ENCODE data around the gene PLEKHM3.

The PLEKHM3 gene

GRCh38 chr2:208069186-208069585 is 43.9 kb upstream of the PLEKHM3 start:
- Histone ChIP-seq H2BK12ac (ENCODE audit: low read length in 2 of 2) (no peak overlapping the region), H3K9me3 (ENCODE audit: control insufficient read depth, low read length) (no peaks in the 10 kb centered on the region), H4K8ac (ENCODE audit: low read length) (no peak overlapping the region), H3K4me2 (ENCODE audit: low read length, poor library complexity, severe bottlenecking) (no peak overlapping the region), H2AFZ (ENCODE audit: low read depth, low read length) (no peak overlapping the region), H3K14ac (ENCODE audit: low read length in 2 of 2) (no peak overlapping the region), H2BK5ac (ENCODE audit: low read depth, low read length, poor library complexity, severe bottlenecking) (no peak overlapping the region), H2BK15ac (ENCODE audit: low read depth, poor library complexity, severe bottlenecking) (no peak overlapping the region), H3K27ac (ENCODE audit: low read length, poor library complexity, severe bottlenecking) (no peak overlapping the region), H3K4ac (ENCODE audit: low read depth in 1 of 2, low read length in 2 of 2) (no peak overlapping the region), H3K18ac (ENCODE audit: low read depth in 1 of 2, low read length in 2 of 2) (no peak overlapping the region), H3K4me3 (ENCODE audit: insufficient read depth in 1 of 2, low read depth in 1 of 2, low read length in 2 of 2) (no peak overlapping the region), H2BK120ac (ENCODE audit: low read depth, low read length) (no peak overlapping the region), H3K4me1 (ENCODE audit: control insufficient read depth, insufficient read depth, low read depth, low read length) (peaks cover 2% of the 10 kb centered on the region), H3K79me1 (replicated peaks; ENCODE audit: low read length, poor library complexity, severe bottlenecking) (no peaks in the 10 kb centered on the region), H3K23ac (ENCODE audit: low read length in 2 of 2) (no peak overlapping the region), H3K9ac (ENCODE audit: low read length) (no peak overlapping the region), H3K27me3 (ENCODE audit: control insufficient read depth in 1 of 2, insufficient read depth in 1 of 2, low read length in 2 of 2) (peaks cover 0 to 5% of the 10 kb centered on the region in 2 experiments), H2AK5ac (ENCODE audit: low read length, severe bottlenecking) (no peak overlapping the region), H4K91ac (ENCODE audit: low read length) (no peak overlapping the region), H3K36me3 (ENCODE audit: control insufficient read depth in 1 of 2, insufficient read depth in 2 of 2, low read depth in 1 of 2, low read length in 2 of 2) (no peaks in the 10 kb centered on the region)
- WGBS, result 84% methylated on average over 3 of the region's 4 CpGs
- no peak for DNase-seq

DNA sequence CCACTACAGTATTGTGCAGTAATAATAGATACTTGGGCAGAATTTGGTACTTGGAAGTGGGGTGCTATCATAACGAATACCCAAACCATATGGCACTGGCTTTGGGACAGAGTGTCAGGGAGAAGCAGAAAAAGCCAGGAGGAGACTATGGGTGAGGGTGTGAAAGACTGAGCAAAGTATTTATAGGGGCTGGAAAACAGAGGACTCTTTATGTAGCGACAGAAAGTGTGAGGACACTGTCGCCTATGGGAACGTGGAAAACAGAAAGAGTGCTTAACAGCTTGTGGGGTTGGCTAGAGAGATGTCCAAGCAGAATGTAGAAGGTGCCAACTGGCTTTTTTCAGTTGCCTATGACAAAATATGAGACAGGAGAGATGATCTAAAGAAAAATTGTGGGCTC is 40.7 kb upstream of the PLEKHM3 start:
- no peak for DNase-seq
- no peak overlapping the region for H3K4ac ChIP-seq (ENCODE audit: low read depth in 1 of 2, low read length in 2 of 2)
- H3K36me3 ChIP-seq (ENCODE audit: control insufficient read depth in 1 of 2, insufficient read depth in 2 of 2, low read depth in 1 of 2, low read length in 2 of 2), result no peaks in the 10 kb centered on the region
- H3K4me3 ChIP-seq (ENCODE audit: insufficient read depth in 1 of 2, low read depth in 1 of 2, low read length in 2 of 2), result no peak overlapping the region
- no peak overlapping the region for H2AFZ ChIP-seq (ENCODE audit: low read depth, low read length)
- no peaks in the 10 kb centered on the region for H3K79me1 ChIP-seq (replicated peaks; ENCODE audit: low read length, poor library complexity, severe bottlenecking)
- H3K18ac ChIP-seq (ENCODE audit: low read depth in 1 of 2, low read length in 2 of 2), result no peak overlapping the region
- H3K4me2 ChIP-seq (ENCODE audit: low read length, poor library complexity, severe bottlenecking), result no peak overlapping the region
- no peak overlapping the region for H2BK5ac ChIP-seq (ENCODE audit: low read depth, low read length, poor library complexity, severe bottlenecking)
- no peak overlapping the region for H2AK5ac ChIP-seq (ENCODE audit: low read length, severe bottlenecking)
- H3K27ac ChIP-seq (ENCODE audit: low read length, poor library complexity, severe bottlenecking), result no peak overlapping the region
- no peak overlapping the region for H4K91ac ChIP-seq (ENCODE audit: low read length)
- H3K23ac ChIP-seq (ENCODE audit: low read length in 2 of 2), result no peak overlapping the region
- no peak overlapping the region for H2BK120ac ChIP-seq (ENCODE audit: low read depth, low read length)
- no peak overlapping the region for H3K14ac ChIP-seq (ENCODE audit: low read length in 2 of 2)
- no peak overlapping the region for H4K8ac ChIP-seq (ENCODE audit: low read length)
- peaks cover 5 to 7% of the 10 kb centered on the region in 2 experiments for H3K27me3 ChIP-seq (ENCODE audit: control insufficient read depth in 1 of 2, insufficient read depth in 1 of 2, low read length in 2 of 2)
- no peak overlapping the region for H2BK12ac ChIP-seq (ENCODE audit: low read length in 2 of 2)
- H3K9ac ChIP-seq (ENCODE audit: low read length), result no peak overlapping the region
- no peak overlapping the region for H2BK15ac ChIP-seq (ENCODE audit: low read depth, poor library complexity, severe bottlenecking)
- peaks cover 4% of the 10 kb centered on the region for H3K4me1 ChIP-seq (ENCODE audit: control insufficient read depth, insufficient read depth, low read depth, low read length)
- 91% methylated on average over 4 of the region's 4 CpGs for WGBS
- no peaks in the 10 kb centered on the region for H3K9me3 ChIP-seq (ENCODE audit: control insufficient read depth, low read length)

DNA sequence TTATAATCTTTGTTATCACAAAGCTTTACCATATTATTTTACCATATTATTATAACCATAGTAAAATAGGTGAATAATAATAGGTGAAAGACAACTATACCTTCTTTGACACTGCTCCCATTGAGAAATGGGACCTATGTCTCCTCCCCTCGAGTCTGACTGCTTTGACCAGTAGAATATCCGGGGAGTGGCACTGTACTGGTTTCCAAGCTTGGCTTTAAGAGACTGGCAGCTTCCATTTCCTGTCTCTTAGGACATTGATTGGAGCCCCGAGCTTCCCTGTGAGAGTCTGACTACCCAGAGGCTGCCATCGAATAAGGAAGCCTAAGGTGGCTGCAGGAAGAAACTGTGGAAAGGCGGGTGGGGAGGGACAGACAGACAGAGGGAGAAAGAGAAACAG is 40.1 kb upstream of the PLEKHM3 start:
- H3K79me1 ChIP-seq (replicated peaks; ENCODE audit: low read length, poor library complexity, severe bottlenecking), result no peaks in the 10 kb centered on the region
- H3K9ac ChIP-seq (ENCODE audit: low read length), result no peak overlapping the region
- H4K8ac ChIP-seq (ENCODE audit: low read length), result no peak overlapping the region
- H3K9me3 ChIP-seq (ENCODE audit: control insufficient read depth, low read length), result no peaks in the 10 kb centered on the region
- no peak overlapping the region for H3K14ac ChIP-seq (ENCODE audit: low read length in 2 of 2)
- no peak overlapping the region for H3K23ac ChIP-seq (ENCODE audit: low read length in 2 of 2)
- H3K27ac ChIP-seq (ENCODE audit: low read length, poor library complexity, severe bottlenecking), result no peak overlapping the region
- H2BK15ac ChIP-seq (ENCODE audit: low read depth, poor library complexity, severe bottlenecking), result no peak overlapping the region
- H3K27me3 ChIP-seq (ENCODE audit: control insufficient read depth in 1 of 2, insufficient read depth in 1 of 2, low read length in 2 of 2), result peaks cover 5 to 9% of the 10 kb centered on the region in 2 experiments
- no peak overlapping the region for H2BK120ac ChIP-seq (ENCODE audit: low read depth, low read length)
- no peak overlapping the region for H2AK5ac ChIP-seq (ENCODE audit: low read length, severe bottlenecking)
- H3K4me2 ChIP-seq (ENCODE audit: low read length, poor library complexity, severe bottlenecking), result no peak overlapping the region
- H3K36me3 ChIP-seq (ENCODE audit: control insufficient read depth in 1 of 2, insufficient read depth in 2 of 2, low read depth in 1 of 2, low read length in 2 of 2), result no peaks in the 10 kb centered on the region
- H3K4ac ChIP-seq (ENCODE audit: low read depth in 1 of 2, low read length in 2 of 2), result no peak overlapping the region
- no peak overlapping the region for H4K91ac ChIP-seq (ENCODE audit: low read length)
- no peak for DNase-seq
- 95% methylated on average over 5 of the region's 5 CpGs for WGBS
- no peak overlapping the region for H3K18ac ChIP-seq (ENCODE audit: low read depth in 1 of 2, low read length in 2 of 2)
- H2BK5ac ChIP-seq (ENCODE audit: low read depth, low read length, poor library complexity, severe bottlenecking), result no peak overlapping the region
- no peak overlapping the region for H2AFZ ChIP-seq (ENCODE audit: low read depth, low read length)
- no peak overlapping the region for H2BK12ac ChIP-seq (ENCODE audit: low read length in 2 of 2)
- H3K4me1 ChIP-seq (ENCODE audit: control insufficient read depth, insufficient read depth, low read depth, low read length), result peaks cover 4% of the 10 kb centered on the region
- H3K4me3 ChIP-seq (ENCODE audit: insufficient read depth in 1 of 2, low read depth in 1 of 2, low read length in 2 of 2), result no peak overlapping the region

DNA sequence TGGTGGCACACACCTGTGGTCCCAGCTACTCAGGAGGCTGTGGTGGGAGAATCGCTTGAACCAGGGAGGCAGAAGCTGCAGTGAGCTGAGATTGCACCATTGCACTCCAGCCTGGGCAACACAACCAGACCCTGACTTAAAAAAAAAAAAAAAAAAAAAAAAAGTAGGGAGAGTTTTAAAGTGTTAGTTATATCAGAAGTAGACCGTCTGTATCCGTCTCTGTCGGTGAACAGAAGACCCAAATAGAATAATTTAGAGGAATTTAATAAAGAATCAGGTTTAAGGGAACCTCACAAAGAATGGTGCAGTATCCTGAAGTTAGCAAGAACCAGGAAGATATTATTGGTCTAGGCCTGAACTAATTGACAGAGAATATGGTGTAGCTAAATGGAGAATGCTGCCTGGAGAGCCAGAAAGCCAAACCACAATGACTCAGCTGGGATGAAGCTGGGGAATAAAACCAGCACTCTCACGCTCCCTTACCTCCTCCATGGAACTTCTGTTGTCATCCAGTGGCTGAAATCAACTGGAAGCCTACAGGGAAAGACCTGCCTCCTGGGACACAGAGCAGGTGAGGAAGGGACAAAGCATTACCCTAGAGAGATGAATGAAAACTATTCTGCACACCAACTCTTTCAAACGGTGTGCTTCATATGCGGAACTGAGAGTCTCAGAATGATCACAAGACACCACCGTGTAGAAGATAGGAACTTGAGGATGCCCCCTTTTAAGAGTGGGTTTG is 39.1 kb upstream of the PLEKHM3 start:
- H2BK15ac ChIP-seq (ENCODE audit: low read depth, poor library complexity, severe bottlenecking), result no peak overlapping the region
- DNase-seq, result peak; percentile 90
- H4K8ac ChIP-seq (ENCODE audit: low read length), result peak overlapping the region; percentile 19
- peak overlapping the region in 1 of 2 experiments; percentile 52 for H3K18ac ChIP-seq (ENCODE audit: low read depth in 1 of 2, low read length in 2 of 2)
- H3K4me2 ChIP-seq (ENCODE audit: low read length, poor library complexity, severe bottlenecking), result no peak overlapping the region
- no peak overlapping the region for H2BK120ac ChIP-seq (ENCODE audit: low read depth, low read length)
- peak overlapping the region; percentile 64 for H3K27ac ChIP-seq (ENCODE audit: low read length, poor library complexity, severe bottlenecking)
- H3K36me3 ChIP-seq (ENCODE audit: control insufficient read depth in 1 of 2, insufficient read depth in 2 of 2, low read depth in 1 of 2, low read length in 2 of 2), result no peaks in the 10 kb centered on the region
- H2AK5ac ChIP-seq (ENCODE audit: low read length, severe bottlenecking), result no peak overlapping the region
- H3K79me1 ChIP-seq (replicated peaks; ENCODE audit: low read length, poor library complexity, severe bottlenecking), result no peaks in the 10 kb centered on the region
- H3K9me3 ChIP-seq (ENCODE audit: control insufficient read depth, low read length), result no peaks in the 10 kb centered on the region
- no peak overlapping the region for H3K4me3 ChIP-seq (ENCODE audit: insufficient read depth in 1 of 2, low read depth in 1 of 2, low read length in 2 of 2)
- H3K23ac ChIP-seq (ENCODE audit: low read length in 2 of 2), result no peak overlapping the region
- peaks cover 5 to 9% of the 10 kb centered on the region in 2 experiments for H3K27me3 ChIP-seq (ENCODE audit: control insufficient read depth in 1 of 2, insufficient read depth in 1 of 2, low read length in 2 of 2)
- H2AFZ ChIP-seq (ENCODE audit: low read depth, low read length), result no peak overlapping the region
- 83% methylated on average over 7 of the region's 8 CpGs for WGBS
- no peak overlapping the region for H2BK12ac ChIP-seq (ENCODE audit: low read length in 2 of 2)
- no peak overlapping the region for H3K4ac ChIP-seq (ENCODE audit: low read depth in 1 of 2, low read length in 2 of 2)
- H3K14ac ChIP-seq (ENCODE audit: low read length in 2 of 2), result no peak overlapping the region
- peak overlapping the region; percentile 76 for H4K91ac ChIP-seq (ENCODE audit: low read length)
- no peak overlapping the region for H3K9ac ChIP-seq (ENCODE audit: low read length)
- H3K4me1 ChIP-seq (ENCODE audit: control insufficient read depth, insufficient read depth, low read depth, low read length), result peaks cover 4% of the 10 kb centered on the region
- no peak overlapping the region for H2BK5ac ChIP-seq (ENCODE audit: low read depth, low read length, poor library complexity, severe bottlenecking)
